Sigmoid colon (tissue), 4 donors: ENCODE measurements around the gene PM20D1.

Source experiments
- POLR2A ChIP-seq, 2 donors: fragments of 450-650 bp; IDR thresholded peaks; one replicate each; pipeline ENCODE4 v1.6.1; 2016; ENCODE audit warnings: antibody characterized with exemption in 2 of 2, mild to moderate bottlenecking in 2 of 2, moderate library complexity in 2 of 2
- POLR2AphosphoS5 ChIP-seq, 4 donors: sonication (generic); formaldehyde crosslinking; IDR thresholded peaks; one replicate each; pipeline ENCODE4 v1.6.1; 2017; ENCODE audit warnings: antibody characterized with exemption in 4 of 4
- TF ChIP-seq, protein P1 (sequence below), 4 experiments: fragments of 450-650 bp in 3 of 4; fragments of 200-600 bp in 1 of 4; IDR thresholded peaks; one replicate each; pipeline ENCODE4 v1.5.1; 2016 to 2019; ENCODE audit warnings: antibody characterized with exemption in 4 of 4, mild to moderate bottlenecking in 3 of 4, moderate library complexity in 2 of 4

GRCh38 chr1:205856433-205856832 is 6.5 kb upstream of the PM20D1 start:
- TF ChIP-seq, protein P1, sequence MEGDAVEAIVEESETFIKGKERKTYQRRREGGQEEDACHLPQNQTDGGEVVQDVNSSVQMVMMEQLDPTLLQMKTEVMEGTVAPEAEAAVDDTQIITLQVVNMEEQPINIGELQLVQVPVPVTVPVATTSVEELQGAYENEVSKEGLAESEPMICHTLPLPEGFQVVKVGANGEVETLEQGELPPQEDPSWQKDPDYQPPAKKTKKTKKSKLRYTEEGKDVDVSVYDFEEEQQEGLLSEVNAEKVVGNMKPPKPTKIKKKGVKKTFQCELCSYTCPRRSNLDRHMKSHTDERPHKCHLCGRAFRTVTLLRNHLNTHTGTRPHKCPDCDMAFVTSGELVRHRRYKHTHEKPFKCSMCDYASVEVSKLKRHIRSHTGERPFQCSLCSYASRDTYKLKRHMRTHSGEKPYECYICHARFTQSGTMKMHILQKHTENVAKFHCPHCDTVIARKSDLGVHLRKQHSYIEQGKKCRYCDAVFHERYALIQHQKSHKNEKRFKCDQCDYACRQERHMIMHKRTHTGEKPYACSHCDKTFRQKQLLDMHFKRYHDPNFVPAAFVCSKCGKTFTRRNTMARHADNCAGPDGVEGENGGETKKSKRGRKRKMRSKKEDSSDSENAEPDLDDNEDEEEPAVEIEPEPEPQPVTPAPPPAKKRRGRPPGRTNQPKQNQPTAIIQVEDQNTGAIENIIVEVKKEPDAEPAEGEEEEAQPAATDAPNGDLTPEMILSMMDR (IDR thresholded peaks at IDR 0.05): no peak
- TF ChIP-seq POLR2A (IDR thresholded peaks at IDR 0.05) (no peak), POLR2AphosphoS5 (IDR thresholded peaks at IDR 0.05) (no peak)
